MCF 10A (cell line): ENCODE measurements around the gene KCNN2. TPM values are rescaled to one million over a fixed set of nuclear protein-coding genes. Genes with fewer than 3 reads are reported as not detected.

Experiments
- BruUV-seq: library from RNA; stranded (reverse); fragments of 400-500 nt; replicated peaks from 2 replicates; lab custom pipeline; 2021; lab: Mats Ljungman, UMichigan
- CTCF ChIA-PET: fragments of 300-600 bp; sonication (Branson Sonifier 250); formaldehyde crosslinking; extraction: SDS; loops from one replicate; lab custom pipeline; 2021; ENCODE audit warnings: antibody characterized with exemption, inconsistent platforms; lab: Yijun Ruan, JAX
- POLR2A ChIA-PET: fragments of 300-600, 350-650 bp; sonication (Branson Sonifier 250); formaldehyde crosslinking; extraction: SDS; loops from one replicate; lab custom pipeline; 2020; ENCODE audit warnings: antibody characterized with exemption, inconsistent platforms; lab: Yijun Ruan, JAX
- DNase-seq: peaks from one replicate; pipeline ENCODE4 v3.0.0-alpha.2; 2018; ENCODE audit not compliant: unreplicated experiment
- H3K27ac Mint-ChIP-seq: one replicate; pipeline ENCODE4 v1.8.0; 2022; ENCODE audit warnings: mild to moderate bottlenecking, low read depth, mixed read lengths; ENCODE audit not compliant: unreplicated experiment
- H3K27me3 Mint-ChIP-seq: one replicate; pipeline ENCODE4 v1.8.0; 2022; ENCODE audit warnings: mixed read lengths; ENCODE audit not compliant: insufficient read depth, unreplicated experiment
- H3K36me3 Mint-ChIP-seq: one replicate; pipeline ENCODE4 v1.8.0; 2022; ENCODE audit warnings: mild to moderate bottlenecking, moderate library complexity, mixed read lengths; ENCODE audit not compliant: insufficient read depth, unreplicated experiment
- H3K4me1 Mint-ChIP-seq: one replicate; pipeline ENCODE4 v1.8.0; 2022; ENCODE audit warnings: mixed read lengths; ENCODE audit not compliant: insufficient read depth, unreplicated experiment
- H3K4me3 Mint-ChIP-seq: one replicate; pipeline ENCODE4 v1.8.0; 2022; ENCODE audit warnings: mild to moderate bottlenecking, moderate library complexity, mixed read lengths; ENCODE audit not compliant: unreplicated experiment
- H3K9me3 Mint-ChIP-seq: one replicate; pipeline ENCODE4 v1.8.0; 2022; ENCODE audit warnings: mixed read lengths; ENCODE audit not compliant: unreplicated experiment
- CTCF ChIP-seq: fragments of 200-600 bp; IDR thresholded peaks from one replicate; pipeline ENCODE4 v1.8.0; 2022; ENCODE audit warnings: antibody characterized with exemption, mild to moderate bottlenecking; ENCODE audit not compliant: unreplicated experiment
- intact Hi-C: fragments of 100-400 bp; cut with micrococcal nuclease; formaldehyde crosslinking; loops from 2 replicates; pipeline ENCODE4 v1.14.1; 2022
- total RNA-seq: library from RNA; stranded (reverse); gene quantifications from 2 replicates; pipeline ENCODE4 v1.2.3, GENCODE V29; 2022

Gene KCNN2
- total RNA-seq, 1 experiment from 2014 or later: not detected

- peaks cover 6% of the 10 kb centered on the region for H3K4me1 Mint-ChIP-seq
- DNase-seq: no peak
- no TSS peak for BruUV-seq
- intact Hi-C loops: no loop called here
- H3K9me3 Mint-ChIP-seq: no peaks in the 10 kb centered on the region
- POLR2A ChIA-PET: no interaction called here
- CTCF ChIA-PET: no interaction called here
- H3K4me3 Mint-ChIP-seq: no peak overlapping the region
- TF ChIP-seq CTCF: no peak
- peaks cover 48% of the 10 kb centered on the region for H3K27me3 Mint-ChIP-seq
- H3K27ac Mint-ChIP-seq: no peak overlapping the region
- no peaks in the 10 kb centered on the region for H3K36me3 Mint-ChIP-seq
These were observed 47.0 kb downstream of the KCNN2 start for GRCh38 chr5:114408847-114409246.

- H3K27ac Mint-ChIP-seq: no peak overlapping the region
- ChIA-PET CTCF (interaction anchor here (0.6 kb wide), 1 partner anchor 740 kb away, joined by 3 read pairs; no protein-coding TSS in a partner anchor), POLR2A (no interaction called here)
- intact Hi-C loops: no loop called here
- peaks cover 6% of the 10 kb centered on the region for H3K4me1 Mint-ChIP-seq
- H3K9me3 Mint-ChIP-seq: no peaks in the 10 kb centered on the region
- no peak for TF ChIP-seq CTCF
- H3K36me3 Mint-ChIP-seq: no peaks in the 10 kb centered on the region
- peaks cover 55% of the 10 kb centered on the region for H3K27me3 Mint-ChIP-seq
- no peak for DNase-seq
- no TSS peak for BruUV-seq
- H3K4me3 Mint-ChIP-seq: no peak overlapping the region
These were observed 49.6 kb downstream of the KCNN2 start for GRCh38 chr5:114411380-114411931.

GRCh38 chr5:114412510-114413171 is 50.8 kb downstream of the KCNN2 start:
- H3K4me3 Mint-ChIP-seq: no peak overlapping the region
- peaks cover 55% of the 10 kb centered on the region for H3K27me3 Mint-ChIP-seq
- H3K4me1 Mint-ChIP-seq: peaks cover 6% of the 10 kb centered on the region
- no peaks in the 10 kb centered on the region for H3K36me3 Mint-ChIP-seq
- ChIA-PET POLR2A (no interaction called here), CTCF (no interaction called here)
- no peak overlapping the region for H3K27ac Mint-ChIP-seq
- no peak for TF ChIP-seq CTCF
- no TSS peak for BruUV-seq
- intact Hi-C loops: no loop called here
- H3K9me3 Mint-ChIP-seq: no peaks in the 10 kb centered on the region
- peak; percentile 50 for DNase-seq

GRCh38 chr5:114415760-114416159 is 53.9 kb downstream of the KCNN2 start:
- Mint-ChIP-seq H3K36me3 (no peaks in the 10 kb centered on the region), H3K4me1 (peaks cover 6% of the 10 kb centered on the region), H3K9me3 (no peaks in the 10 kb centered on the region), H3K27ac (no peak overlapping the region), H3K27me3 (peaks cover 38% of the 10 kb centered on the region), H3K4me3 (no peak overlapping the region)
- no TSS peak for BruUV-seq
- no peak for DNase-seq
- intact Hi-C loops: no loop called here
- ChIA-PET CTCF (no interaction called here), POLR2A (no interaction called here)
- no peak for TF ChIP-seq CTCF
